Right forelimb (tissue), 1 donor: ENCODE results near the gene RAB11A.

Experiments
- DNase-seq: peaks from one replicate; pipeline ENCODE4 v3.0.0-alpha.2; 2018

RAB11A gene

DNA sequence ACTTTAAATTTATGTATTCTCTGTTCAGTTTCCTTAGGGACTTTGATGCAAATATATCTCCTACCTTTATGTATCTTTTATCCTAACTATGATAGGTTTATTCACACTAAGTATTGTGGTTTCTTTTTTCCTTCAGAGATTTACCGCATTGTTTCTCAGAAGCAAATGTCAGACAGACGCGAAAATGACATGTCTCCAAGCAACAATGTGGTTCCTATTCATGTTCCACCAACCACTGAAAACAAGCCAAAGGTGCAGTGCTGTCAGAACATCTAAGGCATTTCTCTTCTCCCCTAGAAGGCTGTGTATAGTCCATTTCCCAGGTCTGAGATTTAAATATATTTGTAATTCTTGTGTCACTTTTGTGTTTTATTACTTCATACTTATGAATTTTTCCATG lies 18.3 kb downstream of the RAB11A start:
- DNase-seq: no peak

DNA sequence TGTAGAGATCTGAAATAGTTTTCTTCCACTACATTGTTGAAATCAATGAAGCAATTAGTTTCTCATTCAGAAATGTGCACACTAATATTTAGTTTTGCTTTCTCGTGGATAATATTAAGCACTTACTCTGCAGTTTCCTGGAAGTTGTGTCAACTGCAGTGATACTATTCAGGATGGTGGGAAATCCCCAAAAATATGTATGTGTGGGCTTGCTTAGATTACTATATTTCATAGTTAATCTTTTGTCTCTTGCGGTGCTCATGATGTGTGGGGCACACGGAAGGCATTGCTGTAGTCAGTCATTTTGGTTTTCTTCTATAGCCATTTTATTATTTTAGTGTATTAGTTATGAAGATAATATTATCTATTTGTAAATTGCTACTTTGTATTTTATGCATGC lies 19.7 kb downstream of the RAB11A start:
- DNase-seq: no peak

DNA sequence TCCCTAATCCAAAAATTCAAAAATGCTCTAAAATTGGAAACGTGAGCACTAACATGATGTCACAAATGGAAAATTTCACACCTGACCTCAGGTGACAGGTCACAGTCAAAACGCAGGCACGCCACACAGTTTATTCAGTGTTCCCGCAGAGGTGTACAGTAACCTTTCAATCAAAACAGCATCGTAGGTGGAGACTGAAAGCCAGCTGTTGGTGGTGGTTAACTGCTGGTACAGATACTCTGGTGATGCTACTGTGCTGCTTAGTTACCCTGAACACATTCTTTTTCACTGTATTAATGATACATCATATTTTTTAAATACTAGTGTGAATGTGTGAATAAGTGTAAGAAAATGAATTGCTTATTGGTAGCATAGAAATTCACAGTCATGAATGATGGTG lies 23.8 kb downstream of the RAB11A start:
- DNase-seq: no peak

DNA sequence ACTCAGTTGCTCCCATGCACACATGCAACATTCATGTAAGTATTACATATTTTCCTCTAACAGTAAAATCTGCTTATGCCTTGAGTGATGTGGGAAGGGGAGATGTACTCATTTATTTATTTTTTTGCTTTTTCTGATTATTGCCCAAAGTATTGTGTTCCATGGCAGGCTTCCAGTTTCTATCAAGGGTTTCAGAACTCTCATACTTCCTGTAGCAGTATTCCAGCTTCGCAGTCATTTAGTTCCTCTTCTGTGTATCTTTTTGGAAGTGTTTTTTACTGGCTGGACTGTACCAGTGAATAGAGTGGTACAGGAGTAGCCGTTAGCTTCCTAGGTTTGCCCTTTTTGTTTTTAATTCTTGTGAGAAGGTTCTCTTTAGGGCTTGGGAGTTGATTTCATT lies 26.9 kb downstream of the RAB11A start:
- no peak for DNase-seq

GRCh38 chr15:65900488-65900887 lies 31.2 kb downstream of the RAB11A start:
- no peak for DNase-seq

GRCh38 chr15:65901336-65901735 lies 32.0 kb downstream of the RAB11A start:
- DNase-seq: no peak

DNA sequence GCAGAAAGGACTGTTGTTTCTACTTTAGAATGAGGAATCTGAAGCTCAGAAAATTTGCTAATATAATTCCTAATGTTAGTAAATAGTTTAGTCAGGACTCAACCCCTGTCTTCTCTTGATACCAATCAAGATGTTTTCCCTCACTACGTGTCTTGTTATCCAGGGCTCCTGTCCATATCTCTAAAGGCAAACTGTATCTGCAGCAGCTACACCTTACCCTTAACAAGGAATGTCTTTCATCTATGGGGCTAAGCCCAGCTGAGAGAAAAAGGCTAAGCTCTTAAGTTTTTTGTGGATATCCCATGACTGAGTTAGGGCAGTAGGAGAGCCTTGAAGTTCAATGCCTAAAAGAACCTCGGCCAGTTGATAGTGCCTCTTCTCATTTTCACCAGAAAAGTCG lies 32.5 kb downstream of the RAB11A start:
- no peak for DNase-seq

DNA sequence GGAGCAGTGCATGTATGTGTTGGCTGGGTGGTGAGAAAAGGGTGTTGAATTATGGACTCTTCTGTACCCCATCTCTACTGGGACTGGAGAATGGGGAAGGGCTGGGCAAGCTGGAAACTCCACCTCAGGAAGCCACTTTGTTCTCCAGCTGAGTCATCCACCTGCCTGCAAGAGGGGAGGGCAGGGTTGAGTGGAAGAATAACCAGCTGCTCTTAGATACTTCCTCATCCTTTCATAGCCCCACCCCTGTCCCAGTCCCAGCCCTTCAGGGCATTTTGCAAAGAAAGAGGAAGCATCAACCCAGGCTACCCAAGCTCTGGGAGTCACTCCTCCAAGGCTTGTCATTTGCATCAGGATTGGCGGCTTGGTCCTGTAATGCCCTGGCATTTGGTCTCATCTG lies 33.1 kb downstream of the RAB11A start:
- no peak for DNase-seq

DNA sequence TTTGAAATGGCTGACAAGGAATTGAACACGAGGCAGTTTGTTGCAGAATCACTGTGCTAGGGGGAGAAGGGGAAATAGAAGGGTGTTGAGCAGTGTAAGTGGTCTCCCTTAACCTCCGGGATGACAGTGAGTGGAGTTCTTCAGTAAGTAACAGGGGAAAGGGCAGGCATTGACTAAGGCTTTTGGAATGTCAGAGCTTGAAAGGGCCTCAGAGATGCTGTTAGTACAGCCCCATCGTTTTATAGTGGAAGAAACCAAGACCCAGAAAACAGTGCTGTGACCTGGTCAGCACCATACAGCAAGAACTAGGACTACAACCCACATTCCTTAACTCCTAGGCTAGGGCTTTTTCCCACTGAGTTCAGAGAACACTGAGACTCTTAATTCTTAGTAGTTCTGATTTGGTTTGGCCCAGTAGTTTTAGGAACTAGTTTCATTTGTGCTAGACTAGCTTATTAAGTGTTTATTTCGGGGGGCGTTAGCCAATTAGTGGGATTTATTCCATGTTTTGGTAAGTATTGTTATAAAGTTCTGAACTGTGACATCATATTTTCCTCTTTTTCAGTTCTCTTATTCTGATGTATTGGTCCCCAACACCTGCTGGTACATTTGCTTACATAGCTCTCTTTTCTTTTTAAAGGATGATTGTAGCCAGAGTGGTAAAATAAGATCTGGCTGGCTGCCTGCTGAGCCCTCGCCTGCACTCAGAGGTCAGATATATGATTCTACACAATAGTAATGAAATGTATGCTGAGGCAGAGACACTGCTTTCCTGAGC lies 34.2 kb downstream of the RAB11A start:
- no peak for DNase-seq

DNA sequence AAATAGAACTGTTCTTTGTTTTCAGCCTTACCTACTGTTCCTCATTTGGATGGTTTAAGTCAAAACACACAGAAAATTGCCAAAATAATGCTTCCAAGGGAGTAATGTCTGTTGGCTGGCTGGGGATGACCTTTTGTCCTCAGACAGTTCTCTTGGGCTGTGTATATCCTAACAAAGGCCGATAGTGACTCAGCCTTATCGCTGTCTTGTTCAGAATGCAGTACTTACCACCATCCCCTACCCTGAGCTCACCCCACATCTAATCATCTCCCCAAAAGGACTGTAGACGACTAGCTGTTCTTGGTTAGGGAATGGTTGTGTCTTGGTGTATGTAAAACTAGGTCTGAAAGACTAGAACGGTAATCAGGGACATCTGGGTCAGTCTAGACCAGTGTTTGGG lies 35.0 kb downstream of the RAB11A start:
- DNase-seq: no peak

DNA sequence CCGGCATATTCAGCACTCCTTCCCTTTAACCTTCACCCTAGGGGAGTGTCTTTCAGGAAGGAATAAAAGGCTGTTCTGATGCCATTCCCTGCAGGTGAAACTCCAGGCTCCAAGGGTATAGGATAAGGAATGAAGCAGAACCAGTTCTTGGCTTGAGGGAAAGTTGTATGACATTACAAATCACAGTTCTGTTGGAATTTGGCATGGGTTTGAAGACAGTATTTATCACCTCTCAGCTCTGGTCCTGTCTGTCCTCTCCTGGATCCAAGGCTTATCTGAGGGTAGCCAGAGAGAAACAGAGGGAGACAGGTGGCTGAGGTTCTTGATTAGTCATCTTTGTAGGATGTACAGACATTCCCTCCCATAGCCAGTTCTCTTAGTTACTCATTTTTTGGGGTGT lies 37.1 kb downstream of the RAB11A start:
- no peak for DNase-seq

GRCh38 chr15:65907661-65908060 lies 38.4 kb downstream of the RAB11A start:
- no peak for DNase-seq

DNA sequence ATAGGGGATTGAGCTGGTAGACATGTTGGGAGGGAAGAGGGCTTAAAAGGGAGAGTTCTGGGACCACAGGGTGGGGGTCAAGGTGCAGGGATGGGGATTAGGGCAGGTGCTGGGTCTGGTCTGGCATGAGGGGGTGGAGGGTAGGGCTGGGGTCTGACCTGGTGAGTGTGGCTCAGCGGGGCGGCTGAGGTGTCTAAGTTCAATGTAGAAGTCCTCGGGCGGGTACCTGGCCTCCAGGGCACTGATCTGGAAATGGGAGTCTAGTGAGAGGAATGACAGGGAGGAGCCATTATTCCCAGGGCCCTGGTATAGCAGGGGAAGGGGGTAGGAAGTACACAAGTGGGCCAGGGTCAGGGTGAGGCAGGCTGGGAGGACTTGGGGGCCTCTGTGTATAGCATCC lies 39.6 kb downstream of the RAB11A start:
- DNase-seq: no peak

DNA sequence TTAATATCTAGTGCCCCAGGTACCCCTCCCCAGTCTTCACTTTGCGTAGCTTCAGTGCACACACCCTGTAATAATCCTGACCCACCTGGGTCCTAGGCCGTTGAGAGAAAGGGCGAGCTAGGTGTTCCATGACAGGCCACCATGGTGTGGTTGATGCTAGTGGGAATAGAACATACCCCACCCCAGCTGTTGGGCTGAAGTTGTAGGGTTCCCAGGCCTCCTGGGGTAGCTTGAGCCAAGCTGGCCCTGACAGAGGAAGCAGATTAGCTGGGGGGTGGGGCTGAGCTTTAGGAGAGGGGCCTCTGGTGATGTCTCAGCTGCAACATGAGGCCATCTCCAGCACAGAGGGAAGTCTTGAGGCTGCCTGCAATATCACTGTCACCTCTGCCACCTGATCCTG lies 40.5 kb downstream of the RAB11A start:
- no peak for DNase-seq

GRCh38 chr15:65910341-65910740 lies 41.0 kb downstream of the RAB11A start:
- DNase-seq: no peak

DNA sequence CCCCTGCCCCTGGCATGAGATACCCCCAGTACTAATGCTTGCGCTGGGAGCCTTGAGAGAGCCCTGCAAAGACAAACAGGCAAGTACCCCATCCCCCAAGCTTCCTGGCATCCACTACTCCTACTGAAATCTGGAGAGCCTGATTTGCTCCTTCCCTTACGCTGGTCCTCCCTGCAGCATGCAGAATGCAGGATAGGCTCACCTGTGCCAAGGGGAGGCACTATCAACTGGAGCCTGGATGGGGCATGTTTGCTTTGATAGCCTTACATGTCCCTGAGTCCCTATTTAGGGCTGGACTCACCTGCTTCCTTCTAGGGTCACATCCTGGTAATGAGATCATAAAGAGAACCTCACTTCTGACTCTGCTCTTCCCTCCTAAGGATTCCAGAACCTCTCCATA lies 42.9 kb downstream of the RAB11A start:
- no peak for DNase-seq

DNA sequence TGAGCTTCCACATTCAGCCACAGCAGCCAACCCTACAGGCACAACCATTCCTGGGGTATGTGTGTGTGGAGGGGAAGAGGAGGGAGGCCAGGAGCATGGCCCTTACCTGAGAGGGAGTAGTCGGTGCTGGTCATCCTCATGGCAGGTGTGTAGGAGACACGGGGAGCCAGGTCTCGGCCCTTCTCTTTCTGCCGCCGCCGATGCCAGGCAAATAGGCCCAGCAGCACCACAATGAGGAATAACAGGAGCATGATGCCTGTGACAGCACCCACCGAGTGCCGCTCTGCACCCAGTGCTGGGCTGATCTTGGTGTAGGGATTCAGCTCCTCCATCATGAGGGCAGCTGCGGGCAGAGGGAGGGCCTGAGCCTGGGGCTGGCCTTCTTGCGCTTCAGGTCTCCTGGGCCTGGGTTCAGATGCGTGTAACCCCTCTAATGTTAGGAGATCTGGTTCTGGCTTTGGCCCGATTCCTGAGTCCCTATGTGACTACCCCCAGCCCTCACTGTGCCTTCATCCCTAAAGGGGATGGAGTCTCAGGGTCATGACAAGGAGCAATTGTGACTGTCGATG lies 44.4 kb downstream of the RAB11A start:
- DNase-seq: no peak

GRCh38 chr15:65914386-65914785 lies 45.1 kb downstream of the RAB11A start:
- DNase-seq: no peak

DNA sequence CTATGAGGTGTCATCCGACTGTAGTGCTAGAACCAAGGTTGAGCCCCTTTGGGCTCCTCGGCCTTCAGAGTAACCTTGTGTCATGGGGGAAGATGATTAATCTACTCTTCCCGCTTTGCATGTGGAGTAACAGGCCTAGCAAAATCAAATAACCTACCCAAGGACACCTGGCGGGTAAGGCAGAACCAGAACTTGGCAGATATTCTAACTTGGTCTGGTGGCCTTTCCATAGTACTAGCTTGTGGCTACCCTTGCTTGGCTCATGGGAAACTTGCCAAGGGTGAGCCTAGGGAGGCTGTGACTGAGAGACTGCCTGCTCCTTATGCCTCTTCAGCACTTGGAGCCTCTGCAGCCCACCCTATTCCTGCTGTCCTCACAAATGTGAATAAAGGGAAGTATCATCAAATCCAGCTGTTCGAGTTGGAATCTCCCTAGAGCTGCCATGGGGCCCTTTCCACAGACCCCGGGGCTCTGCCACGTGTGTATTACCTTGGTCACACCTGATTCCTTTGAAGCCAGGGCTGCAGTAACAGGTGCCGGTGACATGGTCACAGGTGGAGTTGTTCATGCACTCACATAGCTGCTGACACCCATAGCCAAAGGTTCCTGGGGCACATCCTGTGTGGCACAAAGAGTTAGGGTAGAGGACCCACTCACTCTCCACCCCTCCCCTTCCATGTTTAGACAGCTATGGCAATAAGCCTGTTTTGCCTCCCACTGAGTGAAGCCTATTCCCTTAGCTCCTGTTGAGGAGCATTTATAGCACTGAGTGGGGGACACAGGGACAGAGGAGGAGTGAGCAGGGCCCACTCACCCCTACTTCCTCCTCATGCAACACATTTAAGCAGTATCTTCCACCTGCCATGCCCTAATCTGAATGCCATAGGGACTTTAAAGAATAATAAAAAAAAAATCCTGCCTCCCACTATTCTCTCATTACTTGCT lies 46.0 kb downstream of the RAB11A start:
- no peak for DNase-seq

DNA sequence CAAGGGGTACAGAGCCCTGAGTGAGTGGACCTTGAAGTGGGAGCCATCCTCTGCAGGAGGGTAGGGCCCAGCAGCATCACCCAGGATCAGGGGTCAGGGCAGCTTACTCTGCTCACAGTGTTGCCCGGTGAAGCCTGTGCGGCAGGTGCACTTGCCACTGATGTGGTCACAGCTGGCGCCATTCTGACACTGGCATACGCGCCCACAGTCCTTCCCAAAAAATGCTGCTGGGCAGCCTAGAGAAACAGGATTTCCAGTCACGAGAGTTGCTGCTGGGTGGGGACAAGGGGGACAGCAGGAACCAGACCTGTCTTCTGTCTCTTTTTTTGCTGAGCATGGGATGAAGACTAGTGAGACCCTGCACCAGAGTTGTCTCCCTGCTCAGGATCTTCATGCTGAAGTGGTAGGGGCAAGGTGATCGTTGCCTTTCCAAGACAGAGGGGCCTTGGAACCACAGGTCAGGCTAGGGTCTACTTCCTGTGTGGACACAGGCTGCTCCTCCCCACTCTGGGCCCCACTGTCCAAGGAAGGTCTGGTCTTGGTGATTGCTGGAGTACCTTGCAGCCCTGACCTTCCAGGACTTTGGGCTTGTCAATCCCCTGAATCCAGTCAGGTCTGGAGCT lies 46.9 kb downstream of the RAB11A start:
- DNase-seq: no peak

DNA sequence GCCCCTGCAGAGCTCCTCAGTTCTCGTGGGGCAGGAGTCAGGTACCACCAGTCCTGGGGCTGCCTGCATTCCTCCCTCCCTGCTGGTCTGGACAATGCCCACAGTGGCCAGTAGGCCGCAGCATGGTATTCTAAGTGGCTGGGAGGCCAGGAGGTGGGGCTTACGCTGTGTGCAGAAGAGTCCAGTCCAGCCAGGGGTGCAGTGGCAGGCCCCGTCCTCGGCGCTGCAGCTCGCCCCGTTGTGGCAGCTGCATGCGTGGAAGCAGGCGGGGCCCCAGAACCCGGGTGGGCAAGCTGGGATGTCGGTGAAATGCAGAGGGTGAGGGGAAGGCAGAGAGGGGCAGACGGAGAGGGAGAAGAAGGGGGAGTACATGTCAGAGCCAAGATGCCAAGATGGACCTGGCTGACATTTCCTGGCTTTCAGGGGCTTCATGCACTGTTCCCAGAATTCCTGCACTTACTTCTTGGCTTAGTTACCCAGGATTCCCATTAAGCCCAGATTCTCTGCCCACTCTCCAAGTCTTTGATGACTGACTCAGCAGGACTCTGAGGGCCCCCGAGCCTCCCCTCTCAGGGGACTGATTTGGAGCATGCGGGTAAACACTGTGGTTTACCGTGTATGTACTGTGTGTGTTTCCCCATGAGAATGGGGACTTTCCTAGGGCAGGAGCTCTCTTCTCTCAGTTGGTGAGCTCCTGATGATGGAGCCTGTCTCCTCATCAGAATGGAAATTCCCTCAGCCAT lies 47.5 kb downstream of the RAB11A start:
- peak; percentile 61 for DNase-seq

GRCh38 chr15:65917407-65917756 lies 48.1 kb downstream of the RAB11A start:
- no peak for DNase-seq

DNA sequence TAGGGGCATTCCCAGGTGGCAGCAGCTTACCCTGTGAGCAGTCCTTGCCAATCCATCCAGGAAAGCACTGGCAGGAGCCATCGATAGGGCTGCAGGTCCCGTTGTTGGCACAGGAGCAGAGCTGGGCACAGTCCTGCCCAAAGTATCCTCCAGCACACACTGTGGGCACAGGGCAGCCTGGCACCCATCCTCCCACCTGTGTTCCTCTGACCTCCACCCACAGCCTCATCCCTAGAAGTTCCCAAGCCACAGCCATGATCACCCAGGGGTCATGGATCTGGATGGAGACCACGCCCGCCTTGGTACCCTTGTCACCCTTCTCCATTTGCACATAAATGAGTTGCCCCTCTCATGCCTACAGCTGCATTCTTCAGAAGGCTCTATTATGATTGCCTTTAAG lies 48.6 kb downstream of the RAB11A start:
- DNase-seq: no peak
